Small intestine (tissue), 7 donors: Measurements from ENCODE around the gene CDT1. TPM values are rescaled to one million over a fixed set of nuclear protein-coding genes. Genes with fewer than 3 reads are reported as not detected.

Source experiments
- DNase-seq, 2 donors: peaks; one replicate each; pipeline versions ENCODE4 v3.0.0 to v3.0.0-alpha.2; 2013
- FAIRE-seq: peaks from 2 replicates; lab custom pipeline; 2012; peaks lifted over from hg19 to GRCh38; lab: Jason Lieb, UNC
- H3K27ac ChIP-seq, 3 donors: one replicate each; pipeline ENCODE4 v1.5.1; 2013; ENCODE audit warnings: low read length in 2 of 3, mild to moderate bottlenecking in 2 of 3, control low read depth in 1 of 3, inconsistent platforms in 1 of 3, low read depth in 1 of 3, moderate library complexity in 1 of 3
- H3K27me3 ChIP-seq, 3 donors: one replicate each; pipeline ENCODE4 v1.6.1; 2013; ENCODE audit warnings: low read length in 3 of 3, inconsistent platforms in 1 of 3; ENCODE audit not compliant: control insufficient read depth in 3 of 3, insufficient read depth in 3 of 3
- H3K36me3 ChIP-seq, 3 donors: one replicate each; pipeline ENCODE4 v1.6.1; 2013; ENCODE audit warnings: low read length in 3 of 3, inconsistent platforms in 1 of 3, low read depth in 1 of 3, mild to moderate bottlenecking in 1 of 3, moderate library complexity in 1 of 3; ENCODE audit not compliant: control insufficient read depth in 3 of 3, insufficient read depth in 2 of 3
- H3K4me1 ChIP-seq, 3 donors: one replicate each; pipeline ENCODE4 v1.6.1; 2013; ENCODE audit warnings: low read length in 2 of 3, inconsistent platforms in 1 of 3, low read depth in 1 of 3, mild to moderate bottlenecking in 1 of 3, moderate library complexity in 1 of 3; ENCODE audit not compliant: control insufficient read depth in 3 of 3, insufficient read depth in 2 of 3
- H3K4me3 ChIP-seq, 3 donors: one replicate each; pipeline ENCODE4 v1.5.1; 2013; ENCODE audit warnings: low read length in 3 of 3, control low read depth in 1 of 3, inconsistent platforms in 1 of 3, low read depth in 1 of 3, mild to moderate bottlenecking in 1 of 3, moderate library complexity in 1 of 3
- H3K9me3 ChIP-seq, 2 donors: one replicate each; pipeline ENCODE4 v1.6.1; 2013; ENCODE audit warnings: low read depth in 1 of 2, low read length in 1 of 2; ENCODE audit not compliant: control insufficient read depth in 2 of 2, insufficient read depth in 1 of 2
- WGBS, 3 donors: extraction: QIAGEN DNeasy Blood & Tissue Kit; methylation state at CpG; one replicate each; pipeline ENCODE4 v1.1.7; 2013; 5-methylcytosine and 5-hydroxymethylcytosine counted together
- polyA plus RNA-seq, 4 donors: library from polyadenylated mRNA; stranded (reverse) in 3 of 4; unstranded in 1 of 4; fragments of 200-250 nt in 3 of 4; fragments of 120-200 nt in 1 of 4; gene quantifications; one replicate each; pipeline versions ENCODE4 v1.2.1 to v1.2.3, GENCODE V29; 2013
- donor health status: healthy with polysubstance abuse.
- donor health status: control.
- donor health status: control.
- donor health status: Bipolar disorder and iron deficiency.
- donor health status: healthy.

CDT1 gene
- polyA plus RNA-seq, 4 donors = 1.1 to 16.7 (median 9.0) TPM

- Histone ChIP-seq H3K36me3 (peaks cover 0 to 51% (median 0%) of the 10 kb centered on the region in 3 donors), H3K4me3 (no peak overlapping the region), H3K4me1 (peaks cover 0 to 23% (median 5%) of the 10 kb centered on the region in 3 donors), H3K9me3 (peaks cover 0 to 5% of the 10 kb centered on the region in 2 donors), H3K27me3 (no peaks in the 10 kb centered on the region), H3K27ac (peak overlapping the region in 2 of 3 donors; percentile 65 to 67)
- no peak for FAIRE-seq
- 46 to 60% (median 59%) methylated on average over 25 to 26 of the region's 26 CpGs for WGBS, 3 donors
- DNase-seq = peak; percentile 51
These were observed 44.2 kb upstream of the CDT1 start for GRCh38 chr16:88759245-88759975.

GRCh38 chr16:88759976-88760350 lies 43.6 kb upstream of the CDT1 start:
- WGBS, 3 donors = 91 to 95% (median 91%) methylated on average over 21 to 22 of the region's 22 CpGs
- FAIRE-seq = no peak
- peak overlapping the region in 2 of 3 donors; percentile 65 to 67 for H3K27ac ChIP-seq

GRCh38 chr16:88760424-88761142 lies 43.0 kb upstream of the CDT1 start:
- H3K9me3 ChIP-seq = peaks cover 0 to 5% of the 10 kb centered on the region in 2 donors
- 44 to 74% (median 65%) methylated on average over 24 of the region's 24 CpGs for WGBS, 3 donors
- peak overlapping the region in 1 of 3 donors; percentile 67 for H3K27ac ChIP-seq
- H3K4me1 ChIP-seq = peaks cover 0 to 23% (median 5%) of the 10 kb centered on the region in 3 donors
- H3K4me3 ChIP-seq = no peak overlapping the region
- peaks cover 0 to 52% (median 0%) of the 10 kb centered on the region in 3 donors for H3K36me3 ChIP-seq
- FAIRE-seq (no peak), DNase-seq (no peak)
- no peaks in the 10 kb centered on the region for H3K27me3 ChIP-seq

More at GRCh38 chr16:88759976-88760350, 43.6 kb upstream of the CDT1 start:
- no peak for DNase-seq
- Histone ChIP-seq H3K9me3 (peaks cover 0 to 5% of the 10 kb centered on the region in 2 donors), H3K36me3 (peaks cover 0 to 49% (median 0%) of the 10 kb centered on the region in 3 donors), H3K4me1 (peaks cover 0 to 23% (median 5%) of the 10 kb centered on the region in 3 donors), H3K4me3 (no peak overlapping the region), H3K27me3 (no peaks in the 10 kb centered on the region)

GRCh38 chr16:88761143-88761534 lies 42.5 kb upstream of the CDT1 start:
- Histone ChIP-seq H3K4me1 (peaks cover 0 to 23% (median 5%) of the 10 kb centered on the region in 3 donors), H3K27ac (no peak overlapping the region), H3K36me3 (peaks cover 0 to 50% (median 0%) of the 10 kb centered on the region in 3 donors), H3K4me3 (no peak overlapping the region), H3K9me3 (peaks cover 0 to 5% of the 10 kb centered on the region in 2 donors), H3K27me3 (no peaks in the 10 kb centered on the region)
- whole genome bisulfite sequencing, 3 donors = 86 to 92% (median 90%) methylated on average over 10 to 11 of the region's 11 CpGs
- no peak for DNase-seq
- no peak for FAIRE-seq

GRCh38 chr16:88761830-88762229 lies 41.8 kb upstream of the CDT1 start:
- DNase-seq (no peak), FAIRE-seq (no peak)
- Histone ChIP-seq H3K4me3 (no peak overlapping the region), H3K27ac (no peak overlapping the region), H3K4me1 (peaks cover 0 to 23% (median 5%) of the 10 kb centered on the region in 3 donors), H3K36me3 (peaks cover 0 to 54% (median 0%) of the 10 kb centered on the region in 3 donors), H3K9me3 (peaks cover 0 to 5% of the 10 kb centered on the region in 2 donors), H3K27me3 (no peaks in the 10 kb centered on the region)
- 74 to 82% (median 80%) methylated on average over 9 to 10 of the region's 10 CpGs for WGBS, 3 donors

GRCh38 chr16:88762258-88762870 lies 41.2 kb upstream of the CDT1 start:
- WGBS, 3 donors = 82 to 86% (median 83%) methylated on average over 14 to 16 of the region's 16 CpGs
- H3K36me3 ChIP-seq = peaks cover 0 to 54% (median 0%) of the 10 kb centered on the region in 3 donors
- H3K27ac ChIP-seq = no peak overlapping the region
- peaks cover 0 to 5% of the 10 kb centered on the region in 2 donors for H3K9me3 ChIP-seq
- no peak for DNase-seq
- no peak overlapping the region for H3K4me3 ChIP-seq
- no peaks in the 10 kb centered on the region for H3K27me3 ChIP-seq
- H3K4me1 ChIP-seq = peaks cover 0 to 23% (median 5%) of the 10 kb centered on the region in 3 donors
- FAIRE-seq = no peak

- Histone ChIP-seq H3K4me3 (no peak overlapping the region), H3K27me3 (no peaks in the 10 kb centered on the region), H3K9me3 (peaks cover 0 to 5% of the 10 kb centered on the region in 2 donors), H3K4me1 (peaks cover 0 to 25% (median 5%) of the 10 kb centered on the region in 3 donors), H3K36me3 (peaks cover 0 to 54% (median 0%) of the 10 kb centered on the region in 3 donors), H3K27ac (peak overlapping the region in 1 of 3 donors; percentile 5)
- WGBS, 3 donors = 85 to 89% (median 88%) methylated on average over 10 of the region's 10 CpGs
- FAIRE-seq = no peak
- DNase-seq = no peak
These were observed 40.6 kb upstream of the CDT1 start for GRCh38 chr16:88762941-88763340.

GRCh38 chr16:88763502-88764053 lies 40.0 kb upstream of the CDT1 start:
- FAIRE-seq = no peak
- no peak for DNase-seq
- H3K36me3 ChIP-seq = peaks cover 0 to 51% (median 0%) of the 10 kb centered on the region in 3 donors
- H3K9me3 ChIP-seq = peaks cover 0 to 5% of the 10 kb centered on the region in 2 donors
- H3K27ac ChIP-seq = no peak overlapping the region
- no peak overlapping the region for H3K4me3 ChIP-seq
- H3K4me1 ChIP-seq = peaks cover 0 to 32% (median 5%) of the 10 kb centered on the region in 3 donors
- WGBS, 3 donors = 51 to 67% (median 61%) methylated on average over 14 of the region's 14 CpGs
- H3K27me3 ChIP-seq = no peaks in the 10 kb centered on the region
